Right atrium auricular region (tissue), 2 donors: ENCODE measurements around the gene LIN7A. TPM values are rescaled to one million over a fixed set of nuclear protein-coding genes. Genes with fewer than 3 reads are reported as not detected.
A peak's percentile ranks its signal among the peaks of the same experiment; 100 is the strongest.

Source experiments
- DNase-seq: peaks from one replicate; pipeline ENCODE4 v3.0.0-alpha.2; 2019; ENCODE audit warnings: low spot score
- H3K27ac ChIP-seq, 2 donors: fragments of 200-600 bp; sonication (generic); 1 replicate in 1 of 2; 2 replicates in 1 of 2; pipeline ENCODE4 v1.5.1; 2016 to 2019
- H3K27me3 ChIP-seq, 2 donors: fragments of 200-600 bp; sonication (generic); one replicate each; pipeline versions ENCODE4 v1.5.1 to v1.6.0; 2017 to 2019
- H3K36me3 ChIP-seq: fragments of 200-600 bp; sonication (generic); one replicate; pipeline ENCODE4 v1.5.1; 2016
- H3K4me1 ChIP-seq, 2 donors: fragments of 200-600 bp; sonication (generic); one replicate each; pipeline versions ENCODE4 v1.5.1 to v1.6.0; 2017 to 2019
- H3K4me3 ChIP-seq, 2 donors: fragments of 200-600 bp; sonication (generic); 1 replicate in 1 of 2; 2 replicates in 1 of 2; pipeline ENCODE4 v1.5.1; 2017 to 2019; ENCODE audit warnings: mild to moderate bottlenecking in 1 of 2, moderate library complexity in 1 of 2
- H3K9me3 ChIP-seq, 2 donors: fragments of 200-600 bp; sonication (generic); one replicate each; pipeline ENCODE4 v1.5.1; 2019
- CTCF ChIP-seq, 2 donors: fragments of 200-600 bp; sonication (generic); IDR thresholded peaks; one replicate each; pipeline ENCODE4 v1.5.1; 2019; ENCODE audit warnings: antibody characterized with exemption in 2 of 2
- total RNA-seq, 2 donors: library from RNA; depleted of rRNA; stranded (reverse); fragments of >200 nt; gene quantifications; one replicate each; pipeline ENCODE4 v1.1.0, GENCODE V29; 2016

Gene LIN7A
- total RNA-seq, 2 donors from 2014 or later: 16.2 to 23.3 TPM

- no peaks in the 10 kb centered on the region for H3K36me3 ChIP-seq
- no peaks in the 10 kb centered on the region for H3K27me3 ChIP-seq
- H3K9me3 ChIP-seq: no peaks in the 10 kb centered on the region
- DNase-seq: no peak
- H3K4me1 ChIP-seq: peaks cover 0 to 12% of the 10 kb centered on the region in 2 donors
- H3K4me3 ChIP-seq: no peak overlapping the region
- TF ChIP-seq CTCF (IDR thresholded peaks at IDR 0.05): peak; percentile 58 to 78
- H3K27ac ChIP-seq: peak overlapping the region in 1 of 2 donors; percentile 15
These were observed 100.3 kb downstream of the LIN7A start for GRCh38 chr12:80837342-80837978.

- DNase-seq: no peak
- no peak for TF ChIP-seq CTCF (IDR thresholded peaks at IDR 0.05)
- Histone ChIP-seq H3K4me1 (peaks cover 0 to 24% of the 10 kb centered on the region in 2 donors), H3K9me3 (no peaks in the 10 kb centered on the region), H3K27ac (no peak overlapping the region), H3K4me3 (no peak overlapping the region), H3K36me3 (no peaks in the 10 kb centered on the region), H3K27me3 (no peaks in the 10 kb centered on the region)
These were observed 103.0 kb downstream of the LIN7A start for GRCh38 chr12:80834724-80835123.

- peak overlapping the region in 1 of 2 donors; percentile 41 for H3K27ac ChIP-seq
These were observed 107.1 kb downstream of the LIN7A start for GRCh38 chr12:80830533-80831088.

GRCh38 chr12:80829767-80830166, 108.0 kb downstream of the LIN7A start:
- no peaks in the 10 kb centered on the region for H3K27me3 ChIP-seq
- H3K9me3 ChIP-seq: no peaks in the 10 kb centered on the region
- no peak overlapping the region for H3K4me3 ChIP-seq
- H3K36me3 ChIP-seq: no peaks in the 10 kb centered on the region
- peaks cover 0 to 13% of the 10 kb centered on the region in 2 donors for H3K4me1 ChIP-seq
- H3K27ac ChIP-seq: peak overlapping the region in 1 of 2 donors; percentile 41
- TF ChIP-seq CTCF (IDR thresholded peaks at IDR 0.05): no peak
- no peak for DNase-seq

More at GRCh38 chr12:80830533-80831088, 107.1 kb downstream of the LIN7A start:
- Histone ChIP-seq H3K27me3 (no peaks in the 10 kb centered on the region), H3K4me1 (peaks cover 0 to 13% of the 10 kb centered on the region in 2 donors), H3K4me3 (no peak overlapping the region), H3K36me3 (no peaks in the 10 kb centered on the region), H3K9me3 (no peaks in the 10 kb centered on the region)
- TF ChIP-seq CTCF (IDR thresholded peaks at IDR 0.05): no peak
- no peak for DNase-seq

GRCh38 chr12:80825506-80825905, 112.2 kb downstream of the LIN7A start:
- no peak for TF ChIP-seq CTCF (IDR thresholded peaks at IDR 0.05)
- no peaks in the 10 kb centered on the region for H3K27me3 ChIP-seq
- no peaks in the 10 kb centered on the region for H3K36me3 ChIP-seq
- no peak for DNase-seq
- H3K9me3 ChIP-seq: no peaks in the 10 kb centered on the region
- peaks cover 0 to 9% of the 10 kb centered on the region in 2 donors for H3K4me1 ChIP-seq
- no peak overlapping the region for H3K27ac ChIP-seq
- H3K4me3 ChIP-seq: no peak overlapping the region
